RWPE2 (cell line): ENCODE data around the gene PBX1.
"Not testable (repeated sequence)": the region's sequence is repeated elsewhere in the genome, so short reads cannot be mapped to it uniquely, and the experiment has no call there.

ENCODE experiments used
- ATAC-seq: fragments of 200-7000 bp; cut with Tn5 transposase; 3 replicates; pipeline ENCODE4 v1.9.1; 2021; ENCODE audit warnings: low read depth
- DNase-seq: peaks from one replicate; pipeline ENCODE4 v3.0.0-alpha.2; 2020; ENCODE audit warnings: low spot score
- H3K27ac ChIP-seq: fragments of 450-650 bp; 2 replicates; pipeline ENCODE4 v1.5.1; 2017; ENCODE audit warnings: mild to moderate bottlenecking; ENCODE audit not compliant: poor library complexity, severe bottlenecking
- H3K27me3 ChIP-seq: fragments of 250-450 bp; sonication (Bioruptor Pico); 2 replicates; pipeline ENCODE4 v1.5.1; 2021; ENCODE audit warnings: mild to moderate bottlenecking, moderate library complexity; ENCODE audit not compliant: insufficient read depth, poor library complexity, severe bottlenecking
- H3K36me3 ChIP-seq: fragments of 250-450 bp; sonication (Bioruptor Pico); 2 replicates; pipeline ENCODE4 v1.5.1; 2020; ENCODE audit warnings: low read depth, mild to moderate bottlenecking, moderate library complexity
- H3K4me1 ChIP-seq: fragments of 250-450 bp; sonication (Bioruptor Pico); 2 replicates; pipeline ENCODE4 v1.5.1; 2021; ENCODE audit warnings: mild to moderate bottlenecking, moderate library complexity; ENCODE audit not compliant: insufficient read depth, poor library complexity, severe bottlenecking
- H3K4me3 ChIP-seq: fragments of 250-450 bp; sonication (Bioruptor Pico); 2 replicates; pipeline ENCODE4 v1.5.1; 2021; ENCODE audit warnings: mild to moderate bottlenecking, moderate library complexity; ENCODE audit not compliant: severe bottlenecking
- H3K9me3 ChIP-seq: fragments of 250-450 bp; sonication (Bioruptor Pico); 2 replicates; pipeline ENCODE4 v1.5.1; 2021; ENCODE audit warnings: mild to moderate bottlenecking, moderate library complexity; ENCODE audit not compliant: severe bottlenecking
- CTCF ChIP-seq: fragments of 450-650 bp; IDR thresholded peaks from one replicate; pipeline ENCODE4 v1.5.1; 2017; ENCODE audit warnings: mild to moderate bottlenecking, moderate library complexity; ENCODE audit not compliant: poor library complexity, severe bottlenecking

PBX1 gene

GRCh38 chr1:164602101-164602422, 43.1 kb downstream of the PBX1 start:
- Histone ChIP-seq H3K9me3 (no peaks in the 10 kb centered on the region), H3K4me3 (no peak overlapping the region), H3K27ac (peak overlapping the region; percentile 19), H3K27me3 (no peaks in the 10 kb centered on the region), H3K36me3 (no peaks in the 10 kb centered on the region), H3K4me1 (peaks cover 11% of the 10 kb centered on the region)
- DNase-seq = no peak
- TF ChIP-seq CTCF = no peak
- peak; percentile 96 for ATAC-seq

DNA sequence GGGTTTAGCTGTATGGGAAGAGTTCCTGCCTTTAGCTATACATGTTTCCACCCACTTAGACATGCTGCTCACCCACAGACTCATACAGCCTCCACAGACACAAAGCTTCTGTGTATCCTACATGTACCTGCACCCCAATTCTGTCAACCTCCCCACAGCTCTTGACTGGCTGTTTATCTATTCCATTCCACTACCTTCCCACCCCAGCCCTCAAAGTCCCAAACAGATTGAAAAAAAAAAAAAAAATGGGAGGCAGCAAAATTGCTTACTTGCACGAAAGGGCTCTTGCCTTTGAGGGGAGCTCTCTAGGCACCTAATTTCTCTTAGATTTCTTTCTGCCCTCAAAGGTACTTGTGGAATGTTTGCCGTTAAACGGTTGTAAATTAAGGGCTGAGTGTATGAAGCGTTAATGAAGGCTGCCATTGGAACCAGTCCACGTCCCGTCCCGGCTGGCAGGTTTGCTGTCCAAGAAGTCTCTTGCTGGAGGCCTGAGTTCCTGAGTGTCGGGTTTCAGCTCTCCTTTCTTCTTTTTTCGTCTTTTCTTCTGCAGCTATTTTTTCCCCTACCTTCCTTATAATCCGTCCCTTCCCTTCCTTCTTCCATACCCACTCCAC, 43.6 kb downstream of the PBX1 start:
- Histone ChIP-seq H3K27ac (peak overlapping the region; percentile 19), H3K27me3 (no peaks in the 10 kb centered on the region), H3K4me3 (no peak overlapping the region), H3K9me3 (no peaks in the 10 kb centered on the region), H3K4me1 (peaks cover 11% of the 10 kb centered on the region), H3K36me3 (no peaks in the 10 kb centered on the region)
- ATAC-seq (peak; percentile 21; the same call in 2 of the 3 replicates), DNase-seq (no peak)
- no peak for TF ChIP-seq CTCF

GRCh38 chr1:164603805-164604204, 44.8 kb downstream of the PBX1 start:
- H3K4me3 ChIP-seq, ATAC-seq, H3K36me3 ChIP-seq, DNase-seq, H3K27ac ChIP-seq, H3K9me3 ChIP-seq, H3K27me3 ChIP-seq: not testable (repeated sequence)
- peaks cover 11% of the 10 kb centered on the region for H3K4me1 ChIP-seq

GRCh38 chr1:164604541-164604940, 45.6 kb downstream of the PBX1 start:
- Histone ChIP-seq H3K27me3 (no peaks in the 10 kb centered on the region), H3K27ac (no peak overlapping the region), H3K4me3 (no peak overlapping the region), H3K9me3 (no peaks in the 10 kb centered on the region), H3K36me3 (no peaks in the 10 kb centered on the region), H3K4me1 (peaks cover 11% of the 10 kb centered on the region)
- ATAC-seq (no peak), DNase-seq (no peak)
- no peak for TF ChIP-seq CTCF

DNA sequence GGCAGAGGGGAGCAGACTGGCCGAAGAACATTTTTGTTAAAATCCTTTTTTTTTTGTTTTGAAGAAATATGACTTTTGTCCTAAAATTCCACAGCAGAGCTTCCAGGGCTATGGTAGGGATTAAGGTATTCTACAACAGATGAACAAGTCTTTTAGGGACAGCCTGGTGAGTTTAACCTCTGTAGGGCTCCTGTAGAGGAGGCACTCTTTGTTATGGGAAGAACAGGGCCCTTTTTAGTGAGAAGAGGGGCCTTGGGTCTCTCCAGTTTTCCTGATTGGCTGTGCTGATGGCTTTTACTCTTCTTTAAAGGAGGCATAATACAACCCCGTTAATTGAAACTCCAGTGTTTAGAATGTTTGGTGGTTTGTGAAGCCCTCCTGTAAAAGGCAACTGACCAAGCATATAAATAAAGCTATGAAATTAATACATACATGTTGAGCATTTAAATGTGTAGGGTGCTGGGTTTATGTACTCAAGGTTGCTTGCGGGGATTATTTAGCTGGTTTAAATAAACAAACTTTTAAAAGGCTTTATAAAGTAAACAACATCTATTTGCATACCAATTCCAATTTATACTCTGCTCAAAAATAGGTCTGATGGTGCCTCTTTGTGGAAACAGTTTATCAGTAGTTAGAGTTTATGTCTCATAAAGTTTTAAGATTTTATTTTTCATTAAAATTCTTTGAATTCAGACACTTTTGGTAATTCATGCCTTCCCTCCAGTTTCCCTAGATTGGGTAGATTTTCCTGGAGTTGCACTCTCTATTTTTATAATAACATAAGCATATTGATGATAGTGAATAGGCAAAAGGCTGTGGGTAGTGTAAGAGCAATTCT, 46.5 kb downstream of the PBX1 start:
- Histone ChIP-seq H3K4me1 (peaks cover 11% of the 10 kb centered on the region), H3K27me3 (no peaks in the 10 kb centered on the region), H3K27ac (no peak overlapping the region), H3K36me3 (no peaks in the 10 kb centered on the region), H3K4me3 (no peak overlapping the region), H3K9me3 (no peaks in the 10 kb centered on the region)
- DNase-seq (no peak), ATAC-seq (no peak)
- TF ChIP-seq CTCF = no peak
